GM10266 (cell line): ENCODE data around the gene MARVELD1.

Experiments used
- DNase-seq: peaks from one replicate; pipeline ENCODE4 v3.0.0; 2012; ENCODE audit errors: extremely low spot score
- TF ChIP-seq, protein P1 (sequence below): IDR thresholded peaks from 2 replicates; pipeline ENCODE4 v1.5.1; 2012; ENCODE audit warnings: mild to moderate bottlenecking, low read depth; ENCODE audit not compliant: control insufficient read depth, insufficient read depth; ENCODE audit errors: missing control alignments

Gene MARVELD1

GRCh38 chr10:97752956-97753355 is 39.4 kb downstream of the MARVELD1 start:
- TF ChIP-seq, protein P1, sequence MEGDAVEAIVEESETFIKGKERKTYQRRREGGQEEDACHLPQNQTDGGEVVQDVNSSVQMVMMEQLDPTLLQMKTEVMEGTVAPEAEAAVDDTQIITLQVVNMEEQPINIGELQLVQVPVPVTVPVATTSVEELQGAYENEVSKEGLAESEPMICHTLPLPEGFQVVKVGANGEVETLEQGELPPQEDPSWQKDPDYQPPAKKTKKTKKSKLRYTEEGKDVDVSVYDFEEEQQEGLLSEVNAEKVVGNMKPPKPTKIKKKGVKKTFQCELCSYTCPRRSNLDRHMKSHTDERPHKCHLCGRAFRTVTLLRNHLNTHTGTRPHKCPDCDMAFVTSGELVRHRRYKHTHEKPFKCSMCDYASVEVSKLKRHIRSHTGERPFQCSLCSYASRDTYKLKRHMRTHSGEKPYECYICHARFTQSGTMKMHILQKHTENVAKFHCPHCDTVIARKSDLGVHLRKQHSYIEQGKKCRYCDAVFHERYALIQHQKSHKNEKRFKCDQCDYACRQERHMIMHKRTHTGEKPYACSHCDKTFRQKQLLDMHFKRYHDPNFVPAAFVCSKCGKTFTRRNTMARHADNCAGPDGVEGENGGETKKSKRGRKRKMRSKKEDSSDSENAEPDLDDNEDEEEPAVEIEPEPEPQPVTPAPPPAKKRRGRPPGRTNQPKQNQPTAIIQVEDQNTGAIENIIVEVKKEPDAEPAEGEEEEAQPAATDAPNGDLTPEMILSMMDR: no peak
- DNase-seq: no peak

DNA sequence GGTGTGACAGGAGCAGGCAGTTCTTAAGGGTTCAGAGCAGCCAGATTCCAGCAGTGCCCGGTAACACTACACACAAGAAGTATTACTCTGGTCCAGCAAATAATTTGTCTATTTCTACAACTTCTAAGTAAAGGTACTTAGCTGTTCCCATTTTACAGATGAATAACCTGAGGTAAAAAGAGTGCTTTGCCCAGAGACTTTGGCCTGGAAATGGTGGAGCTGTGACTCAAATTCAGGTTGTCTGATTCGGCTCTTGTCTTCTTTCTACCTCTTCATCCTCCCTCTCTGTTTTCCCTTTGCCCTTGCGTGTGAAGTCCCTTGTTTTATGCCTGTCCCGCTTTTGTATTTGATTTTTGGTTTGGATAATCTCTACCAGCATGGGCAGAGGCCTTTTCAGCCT is 41.2 kb downstream of the MARVELD1 start:
- TF ChIP-seq, protein P1: no peak
- no peak for DNase-seq

DNA sequence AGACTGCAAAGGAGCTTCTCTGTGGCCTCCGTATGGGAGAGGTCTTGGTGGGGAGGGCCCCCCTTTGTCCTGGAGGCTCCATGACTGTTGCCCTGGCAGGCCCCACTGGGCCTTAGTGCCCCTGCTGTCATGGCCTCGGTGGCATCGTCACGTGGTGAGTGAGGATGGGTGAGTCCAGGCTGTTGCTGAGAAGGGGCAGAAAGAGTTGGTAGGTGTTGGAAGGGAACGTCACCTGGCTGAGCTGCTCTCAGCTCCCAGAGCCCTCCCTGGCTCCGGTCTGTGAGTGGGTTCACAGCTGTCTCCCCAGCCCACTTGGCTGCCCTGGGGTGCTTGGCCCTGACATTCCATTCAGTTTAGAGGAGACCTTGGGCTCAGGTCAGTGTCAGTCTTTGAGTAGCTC is 42.2 kb downstream of the MARVELD1 start:
- no peak for DNase-seq

GRCh38 chr10:97757471-97757870 is 43.9 kb downstream of the MARVELD1 start:
- DNase-seq: no peak
- TF ChIP-seq, protein P1: no peak

More for the DNA sequence above, 42.2 kb downstream of the MARVELD1 start:
- TF ChIP-seq, protein P1: no peak

DNA sequence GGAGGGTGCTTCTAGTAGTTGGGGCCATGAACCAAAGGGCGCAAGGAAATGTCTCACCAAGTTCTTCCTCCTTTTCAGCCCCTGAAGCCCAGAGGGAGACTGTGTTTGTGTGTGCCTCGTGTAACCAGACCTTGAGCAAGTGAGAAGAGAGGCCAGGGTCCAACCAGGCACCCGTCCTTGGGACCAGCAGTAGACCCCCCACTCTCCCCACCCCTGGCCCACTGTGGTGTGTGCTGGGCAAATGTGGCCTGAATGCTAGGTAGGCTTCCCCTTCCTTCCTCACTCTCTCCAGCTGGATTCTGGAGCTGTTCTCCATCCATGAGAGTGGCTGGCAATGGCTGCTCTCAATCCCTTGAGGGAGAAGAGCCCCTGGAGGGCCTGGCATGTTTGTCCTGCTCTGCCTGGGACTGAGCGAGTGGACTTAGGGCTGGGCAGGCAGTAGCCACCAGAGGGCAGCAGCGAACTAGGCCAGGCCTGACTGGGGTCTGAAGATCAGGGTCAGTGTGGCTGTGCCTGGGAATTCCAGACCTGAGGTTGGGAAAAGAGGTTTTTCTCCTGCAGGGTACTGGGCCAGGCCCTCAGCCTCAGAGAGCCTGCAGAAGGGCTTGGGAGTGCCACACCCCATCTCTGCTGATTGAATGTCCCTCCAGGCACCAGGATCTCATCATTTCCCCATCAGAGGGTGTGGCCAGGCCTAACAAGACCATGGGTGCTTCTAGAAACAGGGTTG is 45.8 kb downstream of the MARVELD1 start:
- TF ChIP-seq, protein P1: peak; percentile 86
- DNase-seq: peak; percentile 78

GRCh38 chr10:97759946-97760345 is 46.4 kb downstream of the MARVELD1 start:
- DNase-seq: no peak
- TF ChIP-seq, protein P1: no peak

DNA sequence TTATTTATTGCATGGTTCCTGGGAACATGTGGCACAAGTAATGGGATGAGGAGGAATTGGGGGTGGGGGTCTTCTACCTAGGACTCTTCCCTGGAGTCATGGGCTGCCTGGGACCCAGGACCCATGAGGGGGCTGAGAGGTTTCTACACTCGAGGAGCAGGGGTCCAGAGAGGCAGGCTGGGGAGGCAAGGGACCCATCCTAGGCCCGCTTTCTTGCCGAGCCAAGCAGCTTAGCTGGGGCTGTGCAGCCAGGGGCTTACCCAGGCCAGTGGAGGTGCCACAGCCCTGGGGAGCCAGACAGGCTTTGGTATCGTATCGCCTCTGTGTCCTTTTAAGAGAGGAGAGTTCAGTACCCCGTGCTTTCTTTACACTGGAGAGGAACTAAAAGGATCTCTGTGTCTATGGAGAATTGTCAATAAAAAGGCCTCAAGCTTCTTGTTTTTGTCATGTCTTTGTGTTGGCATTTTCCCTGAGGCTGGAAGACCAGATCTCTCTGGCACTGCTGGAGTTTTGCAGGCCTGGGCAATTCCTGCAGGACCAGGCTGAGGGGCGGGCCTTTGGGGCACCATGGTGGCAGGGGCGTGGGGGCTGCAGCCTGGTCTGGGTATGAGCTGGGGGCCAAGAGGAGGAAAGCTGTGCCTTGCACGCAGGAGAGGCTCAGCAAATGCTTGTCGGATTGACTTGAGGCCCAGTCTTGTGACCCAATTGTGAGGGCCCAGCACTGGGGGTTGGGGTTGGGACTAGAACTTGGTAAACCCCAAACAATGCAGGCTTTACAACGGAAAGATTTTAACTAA is 47.1 kb downstream of the MARVELD1 start:
- TF ChIP-seq, protein P1: no peak
- no peak for DNase-seq
